Smooth muscle cell (in vitro differentiated cells): ENCODE measurements around the gene CREM. TPM values are rescaled to one million over a fixed set of nuclear protein-coding genes. Genes with fewer than 3 reads are reported as not detected.

Source experiments
- DNase-seq: peaks from one replicate; lab custom pipeline; 2025; ENCODE audit not compliant: unreplicated experiment; lab: John Stamatoyannopoulos, UW
- H2AFZ ChIP-seq: fragments of 200-600 bp; sonication (generic); 2 replicates; pipeline ENCODE4 v1.6.0; 2016; ENCODE audit warnings: antibody characterized with exemption, low read depth, mild to moderate bottlenecking
- H3F3A ChIP-seq: fragments of 200-600 bp; sonication (generic); 2 replicates; pipeline ENCODE4 v1.6.0; 2017; ENCODE audit warnings: antibody characterized with exemption, low read depth
- H3K27ac ChIP-seq: fragments of 200-600 bp; sonication (generic); 2 replicates; pipeline ENCODE4 v1.5.1; 2016; ENCODE audit warnings: low read depth, mild to moderate bottlenecking
- H3K27me3 ChIP-seq: fragments of 200-600 bp; sonication (generic); 2 replicates; pipeline ENCODE4 v1.6.1; 2016; ENCODE audit warnings: low read depth, mild to moderate bottlenecking
- H3K36me3 ChIP-seq: fragments of 200-600 bp; sonication (generic); 2 replicates; pipeline ENCODE4 v1.5.1; 2016; ENCODE audit warnings: low read depth
- H3K4me1 ChIP-seq: fragments of 200-600 bp; sonication (generic); 2 replicates; pipeline ENCODE4 v1.5.1; 2016; ENCODE audit warnings: low read depth
- H3K4me2 ChIP-seq: fragments of 200-600 bp; sonication (generic); 2 replicates; pipeline ENCODE4 v1.6.0; 2016; ENCODE audit warnings: mild to moderate bottlenecking
- H3K4me3 ChIP-seq: fragments of 200-600 bp; sonication (generic); 2 replicates; pipeline ENCODE4 v1.5.1; 2016; ENCODE audit warnings: mild to moderate bottlenecking
- H3K79me2 ChIP-seq: fragments of 200-600 bp; sonication (generic); 2 replicates; pipeline ENCODE4 v1.6.0; 2016; ENCODE audit warnings: low read depth, mild to moderate bottlenecking
- H3K9ac ChIP-seq: fragments of 200-600 bp; sonication (generic); 2 replicates; pipeline ENCODE4 v1.6.0; 2016; ENCODE audit warnings: low read depth
- H3K9me3 ChIP-seq: fragments of 200-600 bp; sonication (generic); replicated peaks from 2 replicates; pipeline ENCODE4 v1.5.1; 2016; ENCODE audit warnings: low read depth
- H4K20me1 ChIP-seq: fragments of 200-600 bp; sonication (generic); 2 replicates; pipeline ENCODE4 v1.6.0; 2016; ENCODE audit warnings: low read depth
- WGBS: methylation state at CpG from one replicate; pipeline ENCODE4 v1.1.7; 2016; ENCODE audit warnings: low lambda C conversion rate; 5-methylcytosine and 5-hydroxymethylcytosine counted together
- polyA plus RNA-seq: library from polyadenylated mRNA; unstranded; fragments of >200 nt; fragmentation: Nextera tagmentation; extraction: Ambion mirVana; gene quantifications from 2 replicates; pipeline ENCODE4 v1.2.1, GENCODE V29; 2016
- total RNA-seq: library from RNA; depleted of rRNA; stranded (reverse); fragments of >200 nt; gene quantifications from 2 replicates; pipeline ENCODE4 v1.2.3, GENCODE V29; 2014
- TF ChIP-seq, protein P1 (sequence below): fragments of 200-600 bp; sonication (generic); IDR thresholded peaks from 2 replicates; pipeline ENCODE4 v1.5.1; 2017; ENCODE audit warnings: borderline replicate concordance, mild to moderate bottlenecking, antibody characterized with exemption; ENCODE audit not compliant: insufficient read depth, poor library complexity, severe bottlenecking

Gene CREM
- total and polyA plus RNA-seq, 2 experiments from 2014 or later, result 46.4 to 49.3 TPM

DNA sequence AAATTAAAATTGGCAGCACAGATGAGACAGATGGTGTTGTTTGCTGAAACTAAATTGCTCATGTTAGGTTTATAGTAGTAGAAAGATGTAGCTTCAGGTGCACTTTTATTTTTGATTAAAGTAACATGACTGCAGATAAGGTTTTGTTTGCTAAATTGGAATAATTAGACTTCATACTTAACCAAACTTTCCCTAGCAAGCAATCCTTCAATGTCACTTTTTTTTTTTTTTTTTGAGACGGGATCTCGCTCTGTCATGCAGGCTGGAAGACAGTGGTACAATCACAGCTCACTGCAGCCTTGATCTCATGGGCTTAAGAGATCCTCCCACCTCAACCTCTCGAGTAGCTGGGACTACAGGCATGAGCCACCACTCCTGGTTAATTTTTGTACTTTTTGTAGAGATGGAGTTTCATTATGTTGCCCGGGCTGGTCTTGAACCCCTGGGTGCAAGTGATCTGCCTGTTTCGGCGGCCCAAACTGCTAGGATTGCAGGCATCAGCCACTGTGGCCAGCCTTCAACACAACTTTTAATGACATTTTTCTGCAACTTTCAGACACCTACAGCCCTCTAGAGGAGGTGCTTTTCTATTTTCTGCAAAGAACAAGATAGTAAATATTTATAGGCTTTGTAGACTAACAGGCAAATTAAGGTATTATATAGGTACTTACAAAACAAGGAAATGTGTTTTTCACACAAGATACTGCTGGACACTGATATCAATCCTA lies 124.9 kb downstream of the CREM start:
- no peaks in the 10 kb centered on the region for H3K79me2 ChIP-seq
- no peak overlapping the region for H3K9ac ChIP-seq
- no peak overlapping the region for H3K27ac ChIP-seq
- H3K4me3 ChIP-seq, result no peak overlapping the region
- no peaks in the 10 kb centered on the region for H3K4me1 ChIP-seq
- no peaks in the 10 kb centered on the region for H4K20me1 ChIP-seq
- WGBS, result 88% methylated on average over 6 of the region's 6 CpGs
- DNase-seq, result no peak
- H3K9me3 ChIP-seq, result no peaks in the 10 kb centered on the region
- H3K36me3 ChIP-seq, result no peaks in the 10 kb centered on the region
- H3F3A ChIP-seq, result no peaks in the 10 kb centered on the region
- H3K4me2 ChIP-seq, result no peak overlapping the region
- TF ChIP-seq, protein P1, sequence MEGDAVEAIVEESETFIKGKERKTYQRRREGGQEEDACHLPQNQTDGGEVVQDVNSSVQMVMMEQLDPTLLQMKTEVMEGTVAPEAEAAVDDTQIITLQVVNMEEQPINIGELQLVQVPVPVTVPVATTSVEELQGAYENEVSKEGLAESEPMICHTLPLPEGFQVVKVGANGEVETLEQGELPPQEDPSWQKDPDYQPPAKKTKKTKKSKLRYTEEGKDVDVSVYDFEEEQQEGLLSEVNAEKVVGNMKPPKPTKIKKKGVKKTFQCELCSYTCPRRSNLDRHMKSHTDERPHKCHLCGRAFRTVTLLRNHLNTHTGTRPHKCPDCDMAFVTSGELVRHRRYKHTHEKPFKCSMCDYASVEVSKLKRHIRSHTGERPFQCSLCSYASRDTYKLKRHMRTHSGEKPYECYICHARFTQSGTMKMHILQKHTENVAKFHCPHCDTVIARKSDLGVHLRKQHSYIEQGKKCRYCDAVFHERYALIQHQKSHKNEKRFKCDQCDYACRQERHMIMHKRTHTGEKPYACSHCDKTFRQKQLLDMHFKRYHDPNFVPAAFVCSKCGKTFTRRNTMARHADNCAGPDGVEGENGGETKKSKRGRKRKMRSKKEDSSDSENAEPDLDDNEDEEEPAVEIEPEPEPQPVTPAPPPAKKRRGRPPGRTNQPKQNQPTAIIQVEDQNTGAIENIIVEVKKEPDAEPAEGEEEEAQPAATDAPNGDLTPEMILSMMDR, result no peak
- no peaks in the 10 kb centered on the region for H3K27me3 ChIP-seq
- H2AFZ ChIP-seq, result no peak overlapping the region

DNA sequence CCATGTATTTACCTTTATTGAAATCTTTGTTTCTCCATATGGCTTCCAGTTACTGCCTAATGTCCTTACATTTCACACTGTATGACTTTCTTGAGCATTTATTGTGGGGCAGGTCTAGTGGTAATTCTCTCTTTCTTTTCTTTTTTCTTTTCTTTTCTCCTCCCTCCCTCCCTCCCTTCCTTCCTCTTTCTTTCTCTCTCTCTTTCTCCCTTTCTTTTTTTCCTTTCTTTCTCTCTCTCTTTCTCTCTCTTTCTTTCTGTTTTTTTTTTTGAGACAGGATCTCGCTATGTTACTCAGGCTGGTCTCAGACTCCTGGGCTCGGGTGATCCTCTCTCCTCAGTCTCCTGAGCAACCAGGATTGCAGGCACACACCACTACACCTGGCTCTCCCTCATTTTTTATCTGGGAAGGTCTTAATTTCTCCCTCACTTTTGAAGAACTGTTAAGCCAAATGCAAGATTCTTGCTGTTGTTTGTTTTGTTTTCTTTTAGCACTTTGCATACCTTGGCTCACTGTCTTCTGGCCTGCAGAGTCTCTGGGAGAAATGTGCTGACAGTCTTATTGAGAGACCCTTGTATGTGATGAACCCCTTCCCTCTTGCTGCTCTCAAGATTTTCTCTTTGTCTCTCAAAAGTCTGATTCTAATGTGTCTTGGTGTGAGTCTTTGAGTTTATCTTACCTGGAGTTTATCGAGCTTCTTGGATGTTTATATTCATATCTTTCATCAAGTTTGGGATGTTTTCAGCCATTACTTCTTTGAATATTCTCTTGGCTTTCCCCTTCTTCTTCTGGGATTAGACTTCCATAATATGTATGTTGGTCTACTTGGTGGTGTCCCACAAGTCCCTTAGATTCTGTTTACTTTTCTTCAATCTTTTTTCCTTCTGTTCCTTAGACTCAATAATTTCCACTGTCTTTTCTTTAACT lies 130.7 kb downstream of the CREM start:
- no peaks in the 10 kb centered on the region for H3K79me2 ChIP-seq
- no peak overlapping the region for H3K4me2 ChIP-seq
- H2AFZ ChIP-seq, result no peak overlapping the region
- WGBS, result 93% methylated on average over 3 of the region's 3 CpGs
- H3K4me1 ChIP-seq, result no peaks in the 10 kb centered on the region
- TF ChIP-seq, protein P1, result no peak
- H3F3A ChIP-seq, result peaks cover 9% of the 10 kb centered on the region
- no peak overlapping the region for H3K4me3 ChIP-seq
- H3K27ac ChIP-seq, result no peak overlapping the region
- H3K9ac ChIP-seq, result no peak overlapping the region
- no peak for DNase-seq
- H3K36me3 ChIP-seq, result no peaks in the 10 kb centered on the region
- H3K9me3 ChIP-seq, result no peaks in the 10 kb centered on the region
- H3K27me3 ChIP-seq, result no peaks in the 10 kb centered on the region
- H4K20me1 ChIP-seq, result no peaks in the 10 kb centered on the region

DNA sequence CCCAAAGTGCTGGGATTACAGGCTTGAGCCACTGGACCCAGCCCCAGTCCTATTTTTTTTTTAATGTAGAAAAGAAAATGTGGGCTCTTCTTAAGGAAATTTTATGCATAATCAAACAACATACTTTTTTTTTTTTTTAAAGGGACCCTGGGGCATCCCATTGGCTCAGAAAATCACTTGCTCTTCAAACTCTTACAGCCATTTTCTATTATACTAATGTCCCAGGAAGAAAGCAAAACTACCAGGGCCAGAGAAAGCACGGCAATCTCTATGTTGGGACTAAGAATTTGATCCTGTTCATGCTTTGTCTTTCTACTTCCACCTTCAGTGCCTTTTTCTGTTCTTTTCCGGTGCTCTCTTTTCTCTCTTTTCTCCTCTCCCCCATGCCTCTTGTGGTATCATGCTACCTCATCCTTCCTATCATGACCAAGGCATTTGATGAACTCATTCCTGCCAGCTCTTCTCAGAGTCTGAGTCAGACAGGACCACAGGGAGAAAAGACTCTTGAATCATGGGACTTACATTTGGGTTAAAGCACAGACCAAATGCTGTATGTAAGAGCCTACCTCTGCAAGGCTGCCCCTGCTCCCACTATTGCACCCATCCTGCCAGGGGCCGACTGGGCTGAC lies 133.2 kb downstream of the CREM start:
- peak overlapping the region; percentile 71 for H2AFZ ChIP-seq

More for the DNA sequence above, 133.2 kb downstream of the CREM start:
- DNase-seq, result no peak
- H3K4me1 ChIP-seq, result no peaks in the 10 kb centered on the region
- H3K27ac ChIP-seq, result peak overlapping the region; percentile 90
- no peak overlapping the region for H3K4me3 ChIP-seq
- no peaks in the 10 kb centered on the region for H4K20me1 ChIP-seq
- no peaks in the 10 kb centered on the region for H3K9me3 ChIP-seq
- H3K27me3 ChIP-seq, result no peaks in the 10 kb centered on the region
- H3F3A ChIP-seq, result peaks cover 9% of the 10 kb centered on the region
- WGBS, result 60% methylated on average over 3 of the region's 3 CpGs
- H3K4me2 ChIP-seq, result peak overlapping the region; percentile 45
- TF ChIP-seq, protein P1, result no peak
- no peaks in the 10 kb centered on the region for H3K36me3 ChIP-seq
- no peaks in the 10 kb centered on the region for H3K79me2 ChIP-seq
- H3K9ac ChIP-seq, result peak overlapping the region; percentile 41
